Spleen (tissue), 7 donors: ENCODE data around the gene ZNF512B.

Experiments
- POLR2A ChIP-seq, 3 donors: fragments of 450-650 bp; IDR thresholded peaks; one replicate each; pipeline ENCODE4 v1.5.1; 2017; ENCODE audit warnings: antibody characterized with exemption in 3 of 3, mild to moderate bottlenecking in 1 of 3
- POLR2AphosphoS5 ChIP-seq, 3 donors: sonication (generic); formaldehyde crosslinking; IDR thresholded peaks; one replicate each; pipeline ENCODE4 v1.5.1; 2017; ENCODE audit warnings: antibody characterized with exemption in 3 of 3
- TF ChIP-seq, protein P1 (sequence below), 11 experiments: fragments of 200-600 bp in 7 of 11; fragments of 450-650 bp in 4 of 11; sonication (generic) in 4 of 11; IDR thresholded peaks in 8 of 11; conservative IDR thresholded peaks in 3 of 11; 1 replicate in 7 of 11; 2 replicates in 4 of 11; pipeline versions ENCODE4 v1.4.0 to v1.8.0; 2016 to 2021; ENCODE audit warnings: antibody characterized with exemption in 11 of 11, inconsistent platforms in 4 of 11, mild to moderate bottlenecking in 1 of 11
- donor health status: DM: no; HTN: no; CAD: no; lungs with moderate emphysema.
- donor health status: DM: no; HTN: no; CAD: no.
- donor health status: DM: no; HTN: no; CAD: no.

DNA sequence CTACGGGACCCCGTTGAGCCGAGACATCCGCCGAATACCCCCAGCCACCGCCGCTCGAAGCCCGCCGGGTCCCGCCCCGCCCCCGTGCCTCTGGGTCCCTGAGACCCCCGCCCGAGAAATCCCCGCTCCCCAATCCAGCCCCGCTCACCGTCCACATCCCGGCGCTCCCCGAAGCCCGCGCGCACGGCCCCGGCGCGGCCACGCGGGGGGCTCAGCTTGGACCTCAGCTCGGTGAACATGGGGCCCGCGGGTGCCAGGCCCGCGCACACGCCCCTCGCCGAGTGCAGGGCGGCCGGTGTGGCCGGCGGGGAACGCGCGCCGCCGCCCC, 9.5 kb upstream of the ZNF512B start:
- no peak for TF ChIP-seq POLR2A (IDR thresholded peaks at IDR 0.05)
- TF ChIP-seq, protein P1, sequence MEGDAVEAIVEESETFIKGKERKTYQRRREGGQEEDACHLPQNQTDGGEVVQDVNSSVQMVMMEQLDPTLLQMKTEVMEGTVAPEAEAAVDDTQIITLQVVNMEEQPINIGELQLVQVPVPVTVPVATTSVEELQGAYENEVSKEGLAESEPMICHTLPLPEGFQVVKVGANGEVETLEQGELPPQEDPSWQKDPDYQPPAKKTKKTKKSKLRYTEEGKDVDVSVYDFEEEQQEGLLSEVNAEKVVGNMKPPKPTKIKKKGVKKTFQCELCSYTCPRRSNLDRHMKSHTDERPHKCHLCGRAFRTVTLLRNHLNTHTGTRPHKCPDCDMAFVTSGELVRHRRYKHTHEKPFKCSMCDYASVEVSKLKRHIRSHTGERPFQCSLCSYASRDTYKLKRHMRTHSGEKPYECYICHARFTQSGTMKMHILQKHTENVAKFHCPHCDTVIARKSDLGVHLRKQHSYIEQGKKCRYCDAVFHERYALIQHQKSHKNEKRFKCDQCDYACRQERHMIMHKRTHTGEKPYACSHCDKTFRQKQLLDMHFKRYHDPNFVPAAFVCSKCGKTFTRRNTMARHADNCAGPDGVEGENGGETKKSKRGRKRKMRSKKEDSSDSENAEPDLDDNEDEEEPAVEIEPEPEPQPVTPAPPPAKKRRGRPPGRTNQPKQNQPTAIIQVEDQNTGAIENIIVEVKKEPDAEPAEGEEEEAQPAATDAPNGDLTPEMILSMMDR (IDR thresholded peaks at IDR 0.05 in 8 of 11, conservative IDR thresholded peaks at IDR 0.05 in 3 of 11): no peak
- TF ChIP-seq POLR2AphosphoS5 (IDR thresholded peaks at IDR 0.05): no peak
